ENCODE data around the gene NBR1. TPM values are rescaled to one million over a fixed set of nuclear protein-coding genes. Genes with fewer than 3 reads are reported as not detected.

The NBR1 gene
- total and polyA plus RNA-seq, 2 of the 4 experiments (the other 2 are of a cell fraction): 52.4 to 132 TPM

GRCh38 chr17:43199633-43200032 is 28.6 kb downstream of the NBR1 start:
- WGBS, 2 experiments (ENCODE audit: extremely low coverage in 2 of 2, insufficient read length in 1 of 2): no CpG with 5 or more reads among the region's 2 CpGs
- ChIA-PET POLR2A (ENCODE audit: unreplicated experiment) (no interaction called here), CTCF (interaction anchor here (0.6 to 2.2 kb wide), 2 partner anchors 10 to 263 kb away, joined by 3 to 7 read pairs; no protein-coding TSS in a partner anchor)
- Histone ChIP-seq H3K18ac (ENCODE audit: low read depth, low read length) (no peak overlapping the region), H2BK5ac (ENCODE audit: low read depth, low read length, poor library complexity, severe bottlenecking) (no peak overlapping the region), H4K8ac (ENCODE audit: low read depth in 2 of 2, low read length in 2 of 2) (no peak overlapping the region), H3K9ac (ENCODE audit: low read depth, low read length) (no peak overlapping the region), H2AK5ac (ENCODE audit: low read depth, low read length) (no peak overlapping the region), H3K9me3 (ENCODE audit: control insufficient read depth, insufficient read depth, low read length) (no peaks in the 10 kb centered on the region), H3K14ac (replicated peaks; ENCODE audit: low read depth, low read length) (no peak overlapping the region), H2AK9ac (replicated peaks; ENCODE audit: low read depth, low read length, poor library complexity) (no peak overlapping the region), H3K27me3 (ENCODE audit: control insufficient read depth, insufficient read depth, low read length) (no peaks in the 10 kb centered on the region), H2AFZ (replicated peaks; ENCODE audit: low read length, poor library complexity) (no peak overlapping the region), H4K20me1 (ENCODE audit: insufficient read depth, low read length) (no peaks in the 10 kb centered on the region), H3K4me1 (ENCODE audit: control insufficient read depth, insufficient read depth, low read length) (no peaks in the 10 kb centered on the region), H4K5ac (ENCODE audit: low read depth, low read length) (no peak overlapping the region), H3K9me1 (ENCODE audit: insufficient read depth, low read length) (no peaks in the 10 kb centered on the region; the same call in 1 of the 2 replicates), H3K27ac (ENCODE audit: insufficient read depth, low read length) (no peak overlapping the region), H3K56ac (ENCODE audit: extremely low read depth, insufficient read depth, low read length) (no peak overlapping the region), H2BK20ac (ENCODE audit: low read depth, low read length) (no peak overlapping the region), H4K91ac (ENCODE audit: insufficient read depth, low read depth, low read length) (no peak overlapping the region), H3K23ac (ENCODE audit: low read depth, low read length) (no peak overlapping the region), H2BK15ac (ENCODE audit: low read depth, low read length) (no peak overlapping the region), H3K4me3 (ENCODE audit: insufficient read depth, low read depth, low read length) (no peak overlapping the region), H3K4ac (ENCODE audit: low read depth, low read length) (no peak overlapping the region), H3K79me1 (ENCODE audit: low read depth in 1 of 2, low read length in 2 of 2) (peaks cover 0 to 10% of the 10 kb centered on the region in 2 experiments; a peak in 2 of 4 replicates), H3K4me2 (ENCODE audit: low read depth, low read length) (no peak overlapping the region), H2BK120ac (ENCODE audit: low read depth, low read length) (no peak overlapping the region), H3K36me3 (ENCODE audit: control insufficient read depth, insufficient read depth, low read length) (peaks cover 71% of the 10 kb centered on the region)
- in situ Hi-C loops (cut with MboI; ENCODE audit: low sequenced_read_pairs): loop anchor here (25.0 kb wide), 2 partner anchors 113 to 288 kb away; partner anchors contain the start of gene DHX8
- dilution Hi-C loops (cut with HindIII; ENCODE audit: low sequenced_read_pairs, unreplicated experiment): no loop called here
- TF ChIP-seq MAFK (IDR thresholded peaks at IDR 0.05; ENCODE audit: low read depth, low read length) (no peak), CEBPB (IDR thresholded peaks at IDR 0.05; ENCODE audit: low read depth, low read length) (no peak), ELK1 (IDR thresholded peaks at IDR 0.05; ENCODE audit: borderline replicate concordance, low read depth, low read length) (no peak), FOS (IDR thresholded peaks at IDR 0.05; ENCODE audit: low read depth, low read length) (no peak), RCOR1 (IDR thresholded peaks at IDR 0.05; ENCODE audit: insufficient replicate concordance, low read length) (no peak), POLR2A (IDR thresholded peaks at IDR 0.05; ENCODE audit: low read depth, low read length) (no peak), SMC3 (IDR thresholded peaks at IDR 0.05; ENCODE audit: low read depth, low read length) (no peak), RFX5 (IDR thresholded peaks at IDR 0.05; ENCODE audit: low read depth, low read length) (no peak), BHLHE40 (IDR thresholded peaks at IDR 0.05; ENCODE audit: low read depth, low read length) (no peak), USF2 (IDR thresholded peaks at IDR 0.05; ENCODE audit: low read depth, low read length) (no peak), RAD21 (IDR thresholded peaks at IDR 0.05; ENCODE audit: low read length) (no peak), CTCF (conservative IDR thresholded peaks at IDR 0.05; ENCODE audit: low read depth, low read length) (no peak), MAZ (IDR thresholded peaks at IDR 0.05; ENCODE audit: borderline replicate concordance, low read depth, low read length) (no peak), MXI1 (IDR thresholded peaks at IDR 0.05; ENCODE audit: borderline replicate concordance, low read depth, low read length) (no peak), NFE2L2 (IDR thresholded peaks at IDR 0.05; ENCODE audit: low read depth, low read length) (no peak)
- intact Hi-C loops (cut with micrococcal nuclease): no loop called here
- no TSS peak for BruUV-seq (replicated peaks)
- no peak for ATAC-seq (ENCODE audit: low read depth)
- DNase-seq: no peak
